ENCODE measurements around the gene HOXA13.

Gene HOXA13

GRCh38 chr7:27242154-27242553, 42.3 kb upstream of the HOXA13 start:
- Mint-ChIP-seq H3K36me3 (ENCODE audit: insufficient read depth) (peaks cover 8% of the 10 kb centered on the region), H3K27ac (no peak overlapping the region), H3K27me3 (peaks cover 84 to 100% of the 10 kb centered on the region in 2 donors), H3K4me3 (peak overlapping the region; percentile 2 to 5), H3K4me1 (ENCODE audit: low read depth in 2 of 2) (peaks cover 13 to 18% of the 10 kb centered on the region in 2 donors), H3K9me3 (no peaks in the 10 kb centered on the region)
- DNase-seq (no peak), ATAC-seq (replicated peaks) (no peak)

- no peak for DNase-seq
- H3K4me1 Mint-ChIP-seq (ENCODE audit: low read depth in 2 of 2): peaks cover 13 to 19% of the 10 kb centered on the region in 2 donors
- peak overlapping the region in 1 of 2 donors; percentile 10 for H3K4me3 Mint-ChIP-seq
- H3K27me3 Mint-ChIP-seq: peaks cover 84 to 100% of the 10 kb centered on the region in 2 donors
- H3K36me3 Mint-ChIP-seq (ENCODE audit: insufficient read depth): peaks cover 8% of the 10 kb centered on the region
- ATAC-seq (replicated peaks): no peak
- no peaks in the 10 kb centered on the region for H3K9me3 Mint-ChIP-seq
- no peak overlapping the region for H3K27ac Mint-ChIP-seq
Measured at GRCh38 chr7:27241189-27242056, 41.5 kb upstream of the HOXA13 start.

- H3K4me1 Mint-ChIP-seq (ENCODE audit: low read depth in 2 of 2): peaks cover 17 to 24% of the 10 kb centered on the region in 2 donors
- ATAC-seq (replicated peaks) (no peak), DNase-seq (no peak)
- H3K4me3 Mint-ChIP-seq: no peak overlapping the region
- no peaks in the 10 kb centered on the region for H3K9me3 Mint-ChIP-seq
- no peak overlapping the region for H3K27ac Mint-ChIP-seq
- peaks cover 8% of the 10 kb centered on the region for H3K36me3 Mint-ChIP-seq (ENCODE audit: insufficient read depth)
- H3K27me3 Mint-ChIP-seq: peaks cover 87 to 100% of the 10 kb centered on the region in 2 donors
Measured at GRCh38 chr7:27240015-27240731, 40.3 kb upstream of the HOXA13 start.

- Mint-ChIP-seq H3K9me3 (no peaks in the 10 kb centered on the region), H3K27ac (no peak overlapping the region), H3K27me3 (peaks cover 84 to 100% of the 10 kb centered on the region in 2 donors), H3K4me3 (peak overlapping the region in 1 of 2 donors; percentile 23), H3K4me1 (ENCODE audit: low read depth in 2 of 2) (peaks cover 12 to 20% of the 10 kb centered on the region in 2 donors), H3K36me3 (ENCODE audit: insufficient read depth) (peaks cover 8% of the 10 kb centered on the region)
- ATAC-seq (replicated peaks) (no peak), DNase-seq (no peak)
Measured at GRCh38 chr7:27239387-27240014, 39.6 kb upstream of the HOXA13 start.

GRCh38 chr7:27238979-27239386, 39.1 kb upstream of the HOXA13 start:
- Mint-ChIP-seq H3K4me3 (peak overlapping the region in 1 of 2 donors; percentile 23), H3K27me3 (peaks cover 84 to 100% of the 10 kb centered on the region in 2 donors), H3K36me3 (ENCODE audit: insufficient read depth) (peaks cover 8% of the 10 kb centered on the region), H3K9me3 (no peaks in the 10 kb centered on the region), H3K4me1 (ENCODE audit: low read depth in 2 of 2) (peaks cover 12 to 20% of the 10 kb centered on the region in 2 donors), H3K27ac (no peak overlapping the region)
- ATAC-seq (replicated peaks): no peak
- DNase-seq: no peak

GRCh38 chr7:27237735-27238334, 37.9 kb upstream of the HOXA13 start:
- Mint-ChIP-seq H3K27ac (no peak overlapping the region), H3K4me1 (ENCODE audit: low read depth in 2 of 2) (peaks cover 8 to 16% of the 10 kb centered on the region in 2 donors), H3K36me3 (ENCODE audit: insufficient read depth) (peaks cover 6% of the 10 kb centered on the region), H3K4me3 (no peak overlapping the region), H3K9me3 (no peaks in the 10 kb centered on the region), H3K27me3 (peaks cover 84 to 98% of the 10 kb centered on the region in 2 donors)
- ATAC-seq (replicated peaks): no peak
- DNase-seq: no peak

- no peak overlapping the region for H3K27ac Mint-ChIP-seq
- H3K4me1 Mint-ChIP-seq (ENCODE audit: low read depth in 2 of 2): peaks cover 4 to 11% of the 10 kb centered on the region in 2 donors
- H3K4me3 Mint-ChIP-seq: peak overlapping the region; percentile 29 to 46
- DNase-seq (no peak), ATAC-seq (replicated peaks) (no peak)
- peaks cover 67 to 76% of the 10 kb centered on the region in 2 donors for H3K27me3 Mint-ChIP-seq
- no peaks in the 10 kb centered on the region for H3K9me3 Mint-ChIP-seq
- no peaks in the 10 kb centered on the region for H3K36me3 Mint-ChIP-seq (ENCODE audit: insufficient read depth)
Measured at GRCh38 chr7:27235387-27236311, 35.8 kb upstream of the HOXA13 start.

GRCh38 chr7:27229448-27229847, 29.6 kb upstream of the HOXA13 start:
- H3K9me3 Mint-ChIP-seq: no peaks in the 10 kb centered on the region
- no peak overlapping the region for H3K4me3 Mint-ChIP-seq
- no peak overlapping the region for H3K27ac Mint-ChIP-seq
- H3K4me1 Mint-ChIP-seq (ENCODE audit: low read depth in 2 of 2): no peaks in the 10 kb centered on the region
- DNase-seq: no peak
- ATAC-seq (replicated peaks): no peak
- H3K27me3 Mint-ChIP-seq: peaks cover 57 to 64% of the 10 kb centered on the region in 2 donors
- H3K36me3 Mint-ChIP-seq (ENCODE audit: insufficient read depth): no peaks in the 10 kb centered on the region

GRCh38 chr7:27224983-27225934, 25.4 kb upstream of the HOXA13 start:
- DNase-seq (no peak), ATAC-seq (replicated peaks) (no peak)
- Mint-ChIP-seq H3K27ac (no peak overlapping the region), H3K4me3 (no peak overlapping the region), H3K36me3 (ENCODE audit: insufficient read depth) (no peaks in the 10 kb centered on the region), H3K9me3 (no peaks in the 10 kb centered on the region), H3K27me3 (peaks cover 73 to 90% of the 10 kb centered on the region in 2 donors), H3K4me1 (ENCODE audit: low read depth in 2 of 2) (no peaks in the 10 kb centered on the region)

GRCh38 chr7:27223941-27224575, 24.2 kb upstream of the HOXA13 start:
- no peak overlapping the region for H3K27ac Mint-ChIP-seq

GRCh38 chr7:27221201-27221797, 21.4 kb upstream of the HOXA13 start:
- no peaks in the 10 kb centered on the region for H3K9me3 Mint-ChIP-seq
- H3K27ac Mint-ChIP-seq: no peak overlapping the region
- H3K4me1 Mint-ChIP-seq (ENCODE audit: low read depth in 2 of 2): peaks cover 0 to 4% of the 10 kb centered on the region in 2 donors
- H3K36me3 Mint-ChIP-seq (ENCODE audit: insufficient read depth): peaks cover 4% of the 10 kb centered on the region
- DNase-seq: no peak
- no peak for ATAC-seq (replicated peaks)
- H3K4me3 Mint-ChIP-seq: no peak overlapping the region
- peaks cover 77 to 96% of the 10 kb centered on the region in 2 donors for H3K27me3 Mint-ChIP-seq

More at GRCh38 chr7:27223941-27224575, 24.2 kb upstream of the HOXA13 start:
- DNase-seq (no peak), ATAC-seq (replicated peaks) (no peak)
- Mint-ChIP-seq H3K4me1 (ENCODE audit: low read depth in 2 of 2) (peaks cover 0 to 4% of the 10 kb centered on the region in 2 donors), H3K36me3 (ENCODE audit: insufficient read depth) (no peaks in the 10 kb centered on the region), H3K27me3 (peaks cover 81 to 92% of the 10 kb centered on the region in 2 donors), H3K4me3 (no peak overlapping the region), H3K9me3 (no peaks in the 10 kb centered on the region)
